Measurements from ENCODE around the gene CRADD. TPM values are rescaled to one million over a fixed set of nuclear protein-coding genes. Genes with fewer than 3 reads are reported as not detected.

The CRADD gene
- total RNA-seq, 4 donors from 2014 or later, result 16.1 to 43.3 (median 26.5) TPM

DNA sequence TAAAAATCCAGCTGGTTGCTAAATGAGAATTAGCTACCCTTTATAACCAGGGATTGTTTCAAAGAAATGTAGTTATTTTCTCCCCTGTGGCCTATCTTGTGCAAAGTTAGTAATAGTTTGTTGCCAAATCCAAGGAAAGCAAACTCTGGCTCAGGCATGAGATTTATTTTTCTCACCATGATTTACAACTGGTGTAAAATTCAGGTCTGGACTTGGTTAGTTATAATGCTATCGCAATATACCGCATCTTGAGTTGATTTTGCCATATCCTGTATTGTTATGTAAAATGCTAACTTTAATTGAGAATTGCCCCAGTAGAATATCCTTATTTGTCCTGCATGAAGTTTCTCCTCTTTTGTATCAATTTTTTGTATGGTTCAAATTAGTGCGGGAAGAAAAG, 135.5 kb downstream of the CRADD start:
- no peak overlapping the region for H3K4me3 ChIP-seq (ENCODE audit: low read depth, poor library complexity, severe bottlenecking)
- intact Hi-C loops (cut with DNase I; ENCODE audit: low total_unique reads), result no loop called here
- WGBS, 2 donors, result 45 to 47% methylated on average over 3 of the region's 3 CpGs
- DNase-seq (ENCODE audit: low spot score in 2 of 2), result no peak
- TF ChIP-seq POLR2A (IDR thresholded peaks at IDR 0.05), result no peak
- TF ChIP-seq, protein P1, sequence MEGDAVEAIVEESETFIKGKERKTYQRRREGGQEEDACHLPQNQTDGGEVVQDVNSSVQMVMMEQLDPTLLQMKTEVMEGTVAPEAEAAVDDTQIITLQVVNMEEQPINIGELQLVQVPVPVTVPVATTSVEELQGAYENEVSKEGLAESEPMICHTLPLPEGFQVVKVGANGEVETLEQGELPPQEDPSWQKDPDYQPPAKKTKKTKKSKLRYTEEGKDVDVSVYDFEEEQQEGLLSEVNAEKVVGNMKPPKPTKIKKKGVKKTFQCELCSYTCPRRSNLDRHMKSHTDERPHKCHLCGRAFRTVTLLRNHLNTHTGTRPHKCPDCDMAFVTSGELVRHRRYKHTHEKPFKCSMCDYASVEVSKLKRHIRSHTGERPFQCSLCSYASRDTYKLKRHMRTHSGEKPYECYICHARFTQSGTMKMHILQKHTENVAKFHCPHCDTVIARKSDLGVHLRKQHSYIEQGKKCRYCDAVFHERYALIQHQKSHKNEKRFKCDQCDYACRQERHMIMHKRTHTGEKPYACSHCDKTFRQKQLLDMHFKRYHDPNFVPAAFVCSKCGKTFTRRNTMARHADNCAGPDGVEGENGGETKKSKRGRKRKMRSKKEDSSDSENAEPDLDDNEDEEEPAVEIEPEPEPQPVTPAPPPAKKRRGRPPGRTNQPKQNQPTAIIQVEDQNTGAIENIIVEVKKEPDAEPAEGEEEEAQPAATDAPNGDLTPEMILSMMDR (IDR thresholded peaks at IDR 0.05), result no peak

DNA sequence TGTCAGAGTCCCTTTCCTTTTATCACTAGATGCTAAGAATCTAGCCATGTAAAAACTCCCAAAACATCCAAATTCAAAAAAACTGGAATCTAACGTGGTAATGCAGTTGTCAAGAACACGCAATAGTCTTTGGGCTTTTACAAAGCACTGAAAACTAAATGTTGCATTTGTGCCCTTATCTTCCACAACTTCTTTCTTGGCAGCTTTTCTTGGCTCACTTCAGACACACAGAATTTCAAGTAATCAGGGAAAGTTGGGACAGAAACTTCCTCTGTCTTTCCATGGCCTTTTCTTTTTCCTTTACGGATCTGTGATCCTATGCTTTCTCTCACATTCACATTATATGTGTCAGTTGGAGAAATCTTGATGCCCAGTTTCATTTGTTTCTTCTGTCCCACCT, 136.0 kb downstream of the CRADD start:
- intact Hi-C loops (cut with DNase I; ENCODE audit: low total_unique reads), result no loop called here
- 37 to 41% methylated on average over 3 of the region's 3 CpGs for WGBS, 2 donors
- TF ChIP-seq, protein P1 (IDR thresholded peaks at IDR 0.05), result no peak
- TF ChIP-seq POLR2A (IDR thresholded peaks at IDR 0.05), result no peak
- no peak overlapping the region for H3K4me3 ChIP-seq (ENCODE audit: low read depth, poor library complexity, severe bottlenecking)
- DNase-seq (ENCODE audit: low spot score in 2 of 2), result no peak

DNA sequence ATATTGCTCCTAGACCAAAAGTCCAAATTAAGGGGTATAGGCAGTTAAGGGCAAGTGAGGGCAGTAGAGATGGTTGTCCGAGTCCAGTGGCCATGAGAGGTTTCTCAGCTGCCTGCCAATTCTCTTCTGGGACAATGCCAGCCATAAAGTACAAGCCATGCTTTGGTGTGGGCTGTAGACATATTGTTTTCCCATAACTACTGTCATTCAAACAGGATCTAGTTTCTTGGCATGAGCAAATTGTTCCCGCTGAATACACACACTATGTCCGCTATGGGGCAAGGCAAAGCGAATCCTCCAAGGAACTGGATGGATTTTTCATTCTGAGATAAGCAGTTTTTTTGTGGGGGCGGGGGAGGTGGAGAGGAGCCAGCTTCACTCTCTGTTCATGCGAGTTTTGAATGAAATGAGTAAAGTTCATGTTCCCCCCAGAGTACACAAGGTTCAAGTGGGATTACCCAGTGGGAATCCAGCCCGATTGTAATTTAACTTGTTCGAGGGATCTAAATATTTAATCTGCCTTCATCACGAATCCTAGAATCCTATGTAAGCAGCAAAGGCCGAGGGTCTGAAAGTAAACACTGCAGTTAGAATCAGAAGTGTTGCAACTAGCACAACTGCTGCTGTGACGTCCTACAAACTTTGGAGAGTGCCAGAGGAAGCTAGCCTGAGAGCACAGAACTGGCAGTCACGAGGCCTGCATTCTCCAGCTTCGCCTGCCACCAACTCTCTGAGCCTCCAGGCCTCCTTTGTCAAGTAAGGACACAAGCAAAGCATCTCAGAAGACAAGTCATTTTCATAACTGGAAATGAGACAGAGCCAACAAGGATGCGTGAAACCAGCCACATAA, 137.0 kb downstream of the CRADD start:
- 52 to 57% methylated on average over 14 of the region's 14 CpGs for WGBS, 2 donors
- no peak overlapping the region for H3K4me3 ChIP-seq (ENCODE audit: low read depth, poor library complexity, severe bottlenecking)
- TF ChIP-seq, protein P1 (IDR thresholded peaks at IDR 0.05), result no peak
- no peak for TF ChIP-seq POLR2A (IDR thresholded peaks at IDR 0.05)
- intact Hi-C loops (cut with DNase I; ENCODE audit: low total_unique reads), result no loop called here
- DNase-seq (ENCODE audit: low spot score in 2 of 2), result peak; percentile 86 to 93

DNA sequence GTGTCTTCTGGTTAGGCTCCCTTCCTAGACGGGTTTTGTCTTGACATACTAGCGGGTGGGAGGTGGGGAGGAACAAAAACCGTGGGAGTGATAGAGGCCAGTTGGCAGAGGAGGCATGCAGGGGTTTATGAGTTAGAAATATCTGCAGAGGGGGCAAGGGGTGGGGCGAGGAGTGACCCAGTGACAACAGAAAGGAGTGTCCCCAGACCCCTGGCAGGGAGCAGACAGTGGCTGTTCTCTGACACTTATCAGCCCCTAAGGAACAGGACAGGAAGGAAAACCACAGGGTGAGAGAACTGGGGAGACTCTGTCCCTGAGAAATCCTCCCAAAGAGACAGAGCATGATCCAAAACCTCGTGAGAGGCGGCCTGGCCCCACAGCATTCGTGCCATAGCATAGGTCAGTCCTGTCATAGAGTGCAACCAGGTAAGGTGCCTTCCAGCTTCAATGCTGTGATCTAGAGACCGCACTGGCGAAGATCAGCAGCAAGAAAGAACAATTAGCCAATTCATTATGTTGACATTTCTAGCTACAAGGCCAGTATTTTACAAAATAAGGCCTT, 141.4 kb downstream of the CRADD start:
- 51 to 60% methylated on average over 9 of the region's 9 CpGs for whole genome bisulfite sequencing, 2 donors
- H3K4me3 ChIP-seq (ENCODE audit: low read depth, poor library complexity, severe bottlenecking), result no peak overlapping the region
- DNase-seq (ENCODE audit: low spot score in 2 of 2), result no peak
- TF ChIP-seq POLR2A (IDR thresholded peaks at IDR 0.05), result no peak
- TF ChIP-seq, protein P1 (IDR thresholded peaks at IDR 0.05), result no peak
- intact Hi-C loops (cut with DNase I; ENCODE audit: low total_unique reads), result no loop called here

DNA sequence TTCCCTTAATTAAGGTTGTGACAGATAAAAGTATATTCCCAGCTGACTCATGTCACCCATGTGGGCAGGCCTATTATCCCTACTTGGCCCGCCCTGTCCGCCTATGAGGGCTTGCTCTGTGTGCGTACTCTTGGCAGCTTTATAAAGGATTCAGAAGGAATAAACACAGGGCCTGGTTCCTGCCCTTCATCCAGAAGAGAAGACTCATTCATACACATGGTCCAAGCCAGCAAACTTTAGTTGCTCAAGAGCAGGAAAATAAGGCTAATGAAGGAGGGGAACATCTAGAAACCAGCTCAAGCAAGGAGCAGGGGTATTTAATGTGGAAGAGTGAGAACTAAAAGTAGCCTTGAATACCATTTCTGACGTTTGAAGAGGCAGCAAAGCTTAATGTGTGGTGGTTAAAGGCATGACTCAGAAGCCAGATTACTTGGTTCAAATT, 141.9 kb downstream of the CRADD start:
- intact Hi-C loops (cut with DNase I; ENCODE audit: low total_unique reads), result no loop called here
- TF ChIP-seq POLR2A (IDR thresholded peaks at IDR 0.05), result no peak
- TF ChIP-seq, protein P1 (IDR thresholded peaks at IDR 0.05), result no peak
- no peak overlapping the region for H3K4me3 ChIP-seq (ENCODE audit: low read depth, poor library complexity, severe bottlenecking)
- peak; percentile 85 to 89 for DNase-seq (ENCODE audit: low spot score in 2 of 2)
- 46 to 54% methylated on average over 4 of the region's 4 CpGs for WGBS, 2 donors
